ENCODE measurements around the gene CALR3.

Gene CALR3

GRCh38 chr19:16530540-16531379 is 34.8 kb upstream of the CALR3 start:
- Mint-ChIP-seq H3K9me3 (no peaks in the 10 kb centered on the region), H3K27me3 (ENCODE audit: low read depth) (no peaks in the 10 kb centered on the region), H3K27ac (no peak overlapping the region), H3K36me3 (ENCODE audit: low read depth) (peaks cover 23% of the 10 kb centered on the region), H3K4me1 (ENCODE audit: low read depth) (no peaks in the 10 kb centered on the region), H3K4me3 (no peak overlapping the region)

- peaks cover 23% of the 10 kb centered on the region for H3K36me3 Mint-ChIP-seq (ENCODE audit: low read depth)
- H3K4me1 Mint-ChIP-seq (ENCODE audit: low read depth): no peaks in the 10 kb centered on the region
- H3K4me3 Mint-ChIP-seq: no peak overlapping the region
- no peak overlapping the region for H3K27ac Mint-ChIP-seq
- no peaks in the 10 kb centered on the region for H3K9me3 Mint-ChIP-seq
- no peaks in the 10 kb centered on the region for H3K27me3 Mint-ChIP-seq (ENCODE audit: low read depth)
Observed at GRCh38 chr19:16529466-16530144, 33.6 kb upstream of the CALR3 start.

- Mint-ChIP-seq H3K36me3 (ENCODE audit: low read depth) (peaks cover 28% of the 10 kb centered on the region), H3K4me3 (no peak overlapping the region), H3K27me3 (ENCODE audit: low read depth) (no peaks in the 10 kb centered on the region), H3K27ac (no peak overlapping the region), H3K4me1 (ENCODE audit: low read depth) (no peaks in the 10 kb centered on the region), H3K9me3 (no peaks in the 10 kb centered on the region)
Observed at GRCh38 chr19:16527971-16528521, 32.1 kb upstream of the CALR3 start.

DNA sequence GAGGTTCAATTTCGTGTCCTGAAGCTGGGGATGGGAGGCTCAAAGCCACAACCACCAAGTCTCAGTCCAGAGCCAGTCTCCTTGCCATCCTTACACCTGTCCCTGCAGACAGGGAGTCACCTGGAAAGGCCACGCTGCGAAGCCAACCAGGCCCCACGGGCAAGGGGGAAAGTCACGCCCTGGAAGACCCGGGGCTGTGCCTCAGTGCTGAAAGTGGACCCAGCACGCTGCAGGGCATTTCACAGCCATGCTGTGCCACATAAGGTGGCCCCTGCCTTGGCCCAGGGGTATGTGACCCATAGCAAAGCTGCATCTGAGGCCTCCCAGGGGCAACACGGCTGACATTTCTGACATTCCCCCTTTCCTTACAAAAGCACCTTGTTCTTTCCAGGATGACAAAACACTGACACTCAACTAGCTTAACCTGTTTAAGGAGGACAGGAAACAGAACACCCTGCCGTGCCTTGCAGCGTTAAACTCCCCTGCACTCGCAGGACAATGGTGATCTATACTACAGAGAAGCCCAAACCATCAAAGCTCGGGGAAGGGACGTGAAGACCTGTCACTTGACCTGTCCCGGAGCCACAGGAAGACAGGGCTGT is 31.5 kb upstream of the CALR3 start:
- no peaks in the 10 kb centered on the region for H3K9me3 Mint-ChIP-seq
- peaks cover 30% of the 10 kb centered on the region for H3K36me3 Mint-ChIP-seq (ENCODE audit: low read depth)
- H3K27ac Mint-ChIP-seq: no peak overlapping the region

DNA sequence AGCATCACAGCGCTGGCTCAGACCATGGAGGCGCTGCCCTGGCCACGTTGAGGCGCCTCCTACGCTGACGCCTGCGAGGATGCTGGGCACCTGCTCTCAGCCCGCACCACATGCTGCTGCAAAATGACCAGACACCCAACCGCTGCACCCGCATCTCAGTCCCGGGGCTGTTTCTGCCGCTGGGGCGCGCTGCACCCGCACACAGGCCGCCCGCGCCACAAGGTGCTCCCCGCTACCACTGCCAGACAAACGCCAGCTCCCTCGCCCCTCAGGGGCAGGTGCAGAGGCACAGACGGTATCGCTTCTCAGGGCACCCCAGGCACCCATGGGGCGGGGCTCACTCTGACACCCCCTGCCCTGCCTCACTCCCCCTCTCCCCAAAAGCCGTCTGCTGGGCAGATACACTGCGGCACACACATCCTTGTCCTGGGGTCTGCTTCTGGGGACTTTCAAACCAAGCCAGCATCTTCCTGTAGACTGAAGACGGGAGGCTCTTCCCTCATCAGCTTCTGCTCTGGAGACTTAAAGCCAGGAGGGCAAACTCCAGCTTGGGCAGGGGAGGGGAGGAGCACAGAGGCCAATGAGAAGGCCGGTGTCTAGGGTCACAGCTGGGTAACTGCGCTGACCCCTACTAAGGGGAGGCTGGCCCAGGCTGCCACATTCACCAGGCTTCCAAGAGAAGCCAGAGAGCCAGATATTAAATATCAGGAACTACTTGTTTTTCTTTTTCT is 29.9 kb upstream of the CALR3 start:
- H3K36me3 Mint-ChIP-seq (ENCODE audit: low read depth): peaks cover 24% of the 10 kb centered on the region
- no peaks in the 10 kb centered on the region for H3K27me3 Mint-ChIP-seq (ENCODE audit: low read depth)
- no peaks in the 10 kb centered on the region for H3K4me1 Mint-ChIP-seq (ENCODE audit: low read depth)
- H3K27ac Mint-ChIP-seq: no peak overlapping the region
- no peaks in the 10 kb centered on the region for H3K9me3 Mint-ChIP-seq
- H3K4me3 Mint-ChIP-seq: no peak overlapping the region

More for the DNA sequence above, 31.5 kb upstream of the CALR3 start:
- Mint-ChIP-seq H3K4me3 (no peak overlapping the region), H3K4me1 (ENCODE audit: low read depth) (no peaks in the 10 kb centered on the region), H3K27me3 (ENCODE audit: low read depth) (no peaks in the 10 kb centered on the region)

DNA sequence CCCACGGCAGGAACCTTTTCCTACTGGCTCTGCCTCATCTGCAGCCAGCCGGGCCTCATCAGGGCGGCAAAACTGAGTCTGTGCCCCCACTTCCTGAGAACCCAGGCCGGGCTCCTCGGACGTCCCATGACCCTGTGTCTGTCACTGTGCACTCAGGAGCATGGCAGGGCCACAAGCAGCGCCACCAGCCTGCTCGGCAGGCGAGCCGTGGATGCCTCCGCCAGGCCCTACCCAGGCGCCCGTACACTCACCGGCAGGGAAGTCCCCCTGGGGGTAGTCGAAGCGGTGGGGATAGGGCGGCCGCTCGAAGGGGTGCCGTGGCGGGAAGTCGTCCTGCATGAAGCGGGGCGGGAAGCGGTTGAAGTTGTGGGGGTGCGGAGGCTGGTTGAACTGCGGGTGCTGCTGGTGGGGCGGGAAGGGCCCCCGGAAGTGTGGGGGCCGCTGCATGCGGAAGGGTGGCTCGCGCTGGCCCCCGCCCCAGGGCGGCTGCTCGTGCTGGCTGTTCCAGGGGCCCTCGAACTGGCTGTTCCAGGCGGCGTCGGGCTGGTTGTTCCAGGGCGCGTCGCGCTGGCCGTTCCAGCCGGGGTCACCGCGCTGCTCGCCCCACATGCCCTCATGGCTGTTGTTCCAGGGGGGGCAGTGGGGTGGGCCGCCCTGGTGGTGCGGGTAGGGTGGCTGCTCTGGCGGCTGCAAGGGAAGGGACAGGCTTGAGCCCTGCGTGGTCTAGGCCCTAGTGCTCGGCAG is 29.2 kb upstream of the CALR3 start:
- Mint-ChIP-seq H3K27me3 (ENCODE audit: low read depth) (no peaks in the 10 kb centered on the region), H3K36me3 (ENCODE audit: low read depth) (peaks cover 26% of the 10 kb centered on the region), H3K27ac (no peak overlapping the region), H3K4me3 (no peak overlapping the region), H3K4me1 (ENCODE audit: low read depth) (no peaks in the 10 kb centered on the region), H3K9me3 (no peaks in the 10 kb centered on the region)

GRCh38 chr19:16522559-16523377 is 26.8 kb upstream of the CALR3 start:
- H3K27me3 Mint-ChIP-seq (ENCODE audit: low read depth): no peaks in the 10 kb centered on the region
- H3K36me3 Mint-ChIP-seq (ENCODE audit: low read depth): peaks cover 25% of the 10 kb centered on the region

GRCh38 chr19:16521715-16522289 is 25.8 kb upstream of the CALR3 start:
- no peak overlapping the region for H3K4me3 Mint-ChIP-seq
- H3K27me3 Mint-ChIP-seq (ENCODE audit: low read depth): no peaks in the 10 kb centered on the region
- peaks cover 22% of the 10 kb centered on the region for H3K36me3 Mint-ChIP-seq (ENCODE audit: low read depth)
- H3K4me1 Mint-ChIP-seq (ENCODE audit: low read depth): no peaks in the 10 kb centered on the region
- no peaks in the 10 kb centered on the region for H3K9me3 Mint-ChIP-seq
- H3K27ac Mint-ChIP-seq: no peak overlapping the region

More at GRCh38 chr19:16522559-16523377, 26.8 kb upstream of the CALR3 start:
- no peaks in the 10 kb centered on the region for H3K4me1 Mint-ChIP-seq (ENCODE audit: low read depth)
- H3K9me3 Mint-ChIP-seq: no peaks in the 10 kb centered on the region
- H3K27ac Mint-ChIP-seq: no peak overlapping the region
- H3K4me3 Mint-ChIP-seq: no peak overlapping the region

DNA sequence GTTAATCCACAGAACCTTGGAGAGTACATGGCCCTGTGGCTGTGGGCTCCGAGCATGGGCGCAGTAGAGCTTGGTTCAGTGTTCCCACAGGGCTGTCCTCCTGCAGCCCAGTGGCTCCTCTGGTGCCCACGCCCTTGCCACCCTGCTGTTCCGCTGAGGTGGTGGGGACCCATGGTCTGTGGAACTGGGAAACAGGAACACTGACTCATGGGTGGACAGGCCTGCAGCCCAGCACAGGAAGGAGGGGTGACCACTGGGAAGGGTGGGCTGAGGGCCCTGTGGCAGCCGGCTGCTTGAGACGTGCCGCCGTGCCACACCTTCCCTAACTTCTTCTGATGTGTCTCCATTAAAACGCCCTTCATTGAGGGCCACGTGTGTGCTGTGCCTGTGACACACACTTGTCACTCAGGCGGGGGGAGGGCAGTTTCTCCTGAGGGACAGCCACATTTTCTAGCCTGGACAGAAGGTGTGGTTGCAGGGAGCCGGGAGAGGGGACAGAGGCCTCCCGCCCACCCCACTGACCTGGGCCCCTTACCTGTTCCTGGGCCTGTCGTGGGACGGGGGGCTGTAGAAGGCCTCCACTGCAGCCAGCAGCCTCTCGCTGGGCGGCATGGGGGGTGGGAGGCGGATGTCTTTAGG is 25.1 kb upstream of the CALR3 start:
- Mint-ChIP-seq H3K4me3 (no peak overlapping the region), H3K9me3 (no peaks in the 10 kb centered on the region), H3K27me3 (ENCODE audit: low read depth) (no peaks in the 10 kb centered on the region), H3K4me1 (ENCODE audit: low read depth) (no peaks in the 10 kb centered on the region), H3K36me3 (ENCODE audit: low read depth) (peaks cover 22% of the 10 kb centered on the region), H3K27ac (no peak overlapping the region)

DNA sequence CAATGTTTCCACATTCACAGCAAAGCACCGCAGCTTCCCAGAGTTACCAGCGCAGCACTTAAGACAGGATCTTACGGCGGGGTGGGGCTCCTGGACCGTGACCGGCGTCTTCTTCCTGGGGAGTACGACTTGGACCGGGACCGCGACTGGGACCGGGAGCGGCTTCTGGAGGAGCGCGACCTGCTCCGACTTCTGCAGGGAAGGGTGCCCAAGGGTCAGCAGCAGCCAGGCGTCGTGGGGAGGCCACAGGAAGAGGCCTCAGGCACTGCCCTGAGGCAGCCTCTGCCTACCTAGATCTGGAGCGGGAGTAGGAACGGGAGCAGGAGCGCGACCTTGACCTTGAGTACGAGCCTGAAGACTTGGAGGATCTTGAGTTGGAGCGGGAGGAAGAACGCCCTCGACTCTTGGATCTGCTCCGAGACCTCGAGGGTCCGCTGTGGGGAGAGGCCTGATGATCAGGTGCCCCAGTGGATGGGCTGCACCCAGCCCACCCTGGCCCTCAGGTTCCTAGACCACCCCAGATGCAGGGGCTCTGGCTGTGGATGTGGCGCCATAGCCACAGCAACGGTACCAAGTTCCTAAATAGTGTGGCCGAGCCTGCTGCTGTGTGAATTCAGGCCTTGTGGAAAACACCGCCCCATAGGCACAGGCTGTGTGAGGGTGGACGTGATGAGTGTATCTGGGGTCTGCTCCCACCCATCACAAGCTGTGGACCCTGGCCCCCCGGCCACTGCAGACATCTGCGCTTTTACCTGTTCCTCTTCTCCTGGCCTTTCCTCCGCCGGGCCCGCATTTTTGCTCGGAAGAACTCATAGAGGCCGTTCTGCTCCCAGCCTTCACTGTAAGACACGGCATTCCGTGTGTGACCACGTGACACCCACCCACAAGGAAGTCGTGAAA is 24.4 kb upstream of the CALR3 start:
- no peaks in the 10 kb centered on the region for H3K27me3 Mint-ChIP-seq (ENCODE audit: low read depth)
- no peaks in the 10 kb centered on the region for H3K4me1 Mint-ChIP-seq (ENCODE audit: low read depth)
- no peaks in the 10 kb centered on the region for H3K9me3 Mint-ChIP-seq
- peaks cover 22% of the 10 kb centered on the region for H3K36me3 Mint-ChIP-seq (ENCODE audit: low read depth)
- no peak overlapping the region for H3K27ac Mint-ChIP-seq
- H3K4me3 Mint-ChIP-seq: no peak overlapping the region

- Mint-ChIP-seq H3K4me3 (no peak overlapping the region), H3K36me3 (ENCODE audit: low read depth) (peaks cover 22% of the 10 kb centered on the region), H3K27me3 (ENCODE audit: low read depth) (no peaks in the 10 kb centered on the region), H3K9me3 (no peaks in the 10 kb centered on the region), H3K4me1 (ENCODE audit: low read depth) (no peaks in the 10 kb centered on the region), H3K27ac (no peak overlapping the region)
Observed at GRCh38 chr19:16519230-16519687, 23.3 kb upstream of the CALR3 start.
